Measurements from ENCODE around the gene CNTN4. TPM values are rescaled to one million over a fixed set of nuclear protein-coding genes. Genes with fewer than 3 reads are reported as not detected.

Gene CNTN4
- total RNA-seq, 1 donor from 2014 or later: 11.0 TPM

DNA sequence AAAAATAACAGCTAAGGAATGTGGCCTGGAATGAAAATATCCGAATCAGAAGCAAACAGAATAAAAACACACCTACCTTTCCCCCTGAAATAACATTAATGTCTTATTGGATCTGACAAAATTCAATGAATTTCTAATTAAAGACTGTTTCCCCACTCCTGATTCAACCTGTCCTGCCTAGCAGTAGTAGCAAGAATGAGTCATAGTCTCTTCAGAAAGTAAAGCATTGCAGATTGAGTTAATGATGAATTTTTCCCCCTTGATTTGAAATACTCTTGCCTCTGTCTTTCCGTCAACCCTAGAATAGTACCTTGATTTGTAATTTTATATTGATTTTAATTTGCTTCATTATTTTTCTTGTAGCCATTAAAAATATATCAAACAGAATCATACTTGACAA is 212.4 kb downstream of the CNTN4 start:
- Histone ChIP-seq H3K4me1 (ENCODE audit: control insufficient read depth in 3 of 3, insufficient read depth in 3 of 3, low read length in 3 of 3) (no peaks in the 10 kb centered on the region), H3K9ac (ENCODE audit: low read depth in 1 of 3, low read length in 3 of 3) (no peak overlapping the region), H3K27ac (ENCODE audit: low read depth, low read length) (no peak overlapping the region), H3K4me3 (ENCODE audit: low read length in 3 of 3) (no peak overlapping the region), H3K9me3 (ENCODE audit: control insufficient read depth in 3 of 3, low read length in 3 of 3) (no peaks in the 10 kb centered on the region), H3K36me3 (ENCODE audit: control insufficient read depth in 3 of 3, insufficient read depth in 3 of 3, low read length in 3 of 3) (no peaks in the 10 kb centered on the region), H3K27me3 (ENCODE audit: control insufficient read depth in 3 of 3, insufficient read depth in 3 of 3, low read length in 3 of 3) (no peaks in the 10 kb centered on the region)

GRCh38 chr3:2317521-2317920 is 218.9 kb downstream of the CNTN4 start:
- Histone ChIP-seq H3K27ac (ENCODE audit: low read depth, low read length) (no peak overlapping the region), H3K4me3 (ENCODE audit: low read length in 3 of 3) (no peak overlapping the region), H3K9ac (ENCODE audit: low read depth in 1 of 3, low read length in 3 of 3) (no peak overlapping the region), H3K36me3 (ENCODE audit: control insufficient read depth in 3 of 3, insufficient read depth in 3 of 3, low read length in 3 of 3) (no peaks in the 10 kb centered on the region), H3K9me3 (ENCODE audit: control insufficient read depth in 3 of 3, low read length in 3 of 3) (no peaks in the 10 kb centered on the region), H3K4me1 (ENCODE audit: control insufficient read depth in 3 of 3, insufficient read depth in 3 of 3, low read length in 3 of 3) (no peaks in the 10 kb centered on the region), H3K27me3 (ENCODE audit: control insufficient read depth in 3 of 3, insufficient read depth in 3 of 3, low read length in 3 of 3) (no peaks in the 10 kb centered on the region)

DNA sequence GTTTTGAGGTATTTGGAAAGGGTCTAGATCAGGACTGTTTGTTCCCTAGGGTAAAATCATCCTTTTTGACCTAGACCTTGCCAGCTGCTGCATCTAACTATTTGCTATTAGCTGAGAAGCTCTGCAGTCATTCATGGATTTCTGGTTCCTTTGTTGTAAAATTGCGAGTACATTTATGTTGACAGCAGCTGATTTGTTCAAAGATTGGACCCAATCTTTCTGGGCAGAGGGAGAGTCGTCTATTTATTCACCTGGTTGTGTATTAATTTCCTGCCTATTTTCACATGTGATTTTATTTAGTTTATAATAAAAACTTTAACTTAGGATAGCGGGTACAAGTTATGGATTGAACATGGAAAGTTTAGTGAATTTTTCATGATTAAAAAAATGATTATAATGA is 236.3 kb downstream of the CNTN4 start:
- no peak overlapping the region for H3K9ac ChIP-seq (ENCODE audit: low read depth in 1 of 3, low read length in 3 of 3)
- H3K4me3 ChIP-seq (ENCODE audit: low read length in 3 of 3): no peak overlapping the region
- H3K4me1 ChIP-seq (ENCODE audit: control insufficient read depth in 3 of 3, insufficient read depth in 3 of 3, low read length in 3 of 3): no peaks in the 10 kb centered on the region
- no peaks in the 10 kb centered on the region for H3K9me3 ChIP-seq (ENCODE audit: control insufficient read depth in 3 of 3, low read length in 3 of 3)
- no peaks in the 10 kb centered on the region for H3K36me3 ChIP-seq (ENCODE audit: control insufficient read depth in 3 of 3, insufficient read depth in 3 of 3, low read length in 3 of 3)
- no peaks in the 10 kb centered on the region for H3K27me3 ChIP-seq (ENCODE audit: control insufficient read depth in 3 of 3, insufficient read depth in 3 of 3, low read length in 3 of 3)
- no peak overlapping the region for H3K27ac ChIP-seq (ENCODE audit: low read depth, low read length)

DNA sequence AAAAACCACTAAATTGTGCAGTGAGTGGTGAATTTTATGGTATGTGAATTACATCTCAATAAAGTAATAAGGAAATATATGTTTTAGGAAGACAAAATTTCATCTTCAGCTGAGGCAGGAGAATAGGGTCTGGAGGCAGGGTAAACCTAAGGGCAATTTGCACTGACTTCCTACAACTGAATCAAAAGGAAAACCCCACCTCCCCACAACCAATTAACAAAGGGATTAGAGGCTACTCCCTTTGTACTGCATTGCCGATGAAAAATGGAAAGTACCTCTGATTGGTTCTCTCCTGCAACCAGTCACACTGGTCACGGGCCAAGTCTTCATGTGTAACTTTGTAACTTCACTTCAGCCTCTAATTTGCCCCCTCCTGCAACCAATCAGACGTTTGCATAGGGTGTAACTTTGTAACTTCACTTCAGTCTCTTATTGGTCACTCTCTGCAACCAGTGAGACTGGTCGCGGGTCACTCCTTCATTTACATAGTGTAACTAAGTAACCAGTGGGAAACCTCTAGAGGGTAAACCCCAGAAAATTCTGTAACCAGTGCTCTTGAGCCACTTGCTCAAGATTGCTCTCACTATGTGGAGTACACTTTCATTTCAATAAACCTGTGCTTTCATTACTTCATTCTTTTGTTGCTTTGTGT is 244.5 kb downstream of the CNTN4 start:
- H3K4me3 ChIP-seq (ENCODE audit: low read length in 3 of 3): no peak overlapping the region
- H3K27me3 ChIP-seq (ENCODE audit: control insufficient read depth in 3 of 3, insufficient read depth in 3 of 3, low read length in 3 of 3): no peaks in the 10 kb centered on the region
- no peak overlapping the region for H3K9ac ChIP-seq (ENCODE audit: low read depth in 1 of 3, low read length in 3 of 3)
- no peaks in the 10 kb centered on the region for H3K36me3 ChIP-seq (ENCODE audit: control insufficient read depth in 3 of 3, insufficient read depth in 3 of 3, low read length in 3 of 3)
- no peaks in the 10 kb centered on the region for H3K9me3 ChIP-seq (ENCODE audit: control insufficient read depth in 3 of 3, low read length in 3 of 3)
- H3K27ac ChIP-seq (ENCODE audit: low read depth, low read length): no peak overlapping the region
- H3K4me1 ChIP-seq (ENCODE audit: control insufficient read depth in 3 of 3, insufficient read depth in 3 of 3, low read length in 3 of 3): no peaks in the 10 kb centered on the region

GRCh38 chr3:2352134-2352762 is 253.6 kb downstream of the CNTN4 start:
- no peaks in the 10 kb centered on the region for H3K27me3 ChIP-seq (ENCODE audit: control insufficient read depth in 3 of 3, insufficient read depth in 3 of 3, low read length in 3 of 3)
- no peak overlapping the region for H3K4me3 ChIP-seq (ENCODE audit: low read length in 3 of 3)
- H3K9me3 ChIP-seq (ENCODE audit: control insufficient read depth in 3 of 3, low read length in 3 of 3): no peaks in the 10 kb centered on the region
- H3K27ac ChIP-seq (ENCODE audit: low read depth, low read length): no peak overlapping the region
- no peaks in the 10 kb centered on the region for H3K4me1 ChIP-seq (ENCODE audit: control insufficient read depth in 3 of 3, insufficient read depth in 3 of 3, low read length in 3 of 3)
- H3K9ac ChIP-seq (ENCODE audit: low read depth in 1 of 3, low read length in 3 of 3): no peak overlapping the region
- H3K36me3 ChIP-seq (ENCODE audit: control insufficient read depth in 3 of 3, insufficient read depth in 3 of 3, low read length in 3 of 3): no peaks in the 10 kb centered on the region

GRCh38 chr3:2354702-2355101 is 256.0 kb downstream of the CNTN4 start:
- no peaks in the 10 kb centered on the region for H3K4me1 ChIP-seq (ENCODE audit: control insufficient read depth in 3 of 3, insufficient read depth in 3 of 3, low read length in 3 of 3)
- no peak overlapping the region for H3K27ac ChIP-seq (ENCODE audit: low read depth, low read length)
- no peaks in the 10 kb centered on the region for H3K9me3 ChIP-seq (ENCODE audit: control insufficient read depth in 3 of 3, low read length in 3 of 3)
- H3K36me3 ChIP-seq (ENCODE audit: control insufficient read depth in 3 of 3, insufficient read depth in 3 of 3, low read length in 3 of 3): no peaks in the 10 kb centered on the region
- H3K9ac ChIP-seq (ENCODE audit: low read depth in 1 of 3, low read length in 3 of 3): no peak overlapping the region
- H3K27me3 ChIP-seq (ENCODE audit: control insufficient read depth in 3 of 3, insufficient read depth in 3 of 3, low read length in 3 of 3): no peaks in the 10 kb centered on the region
- H3K4me3 ChIP-seq (ENCODE audit: low read length in 3 of 3): no peak overlapping the region

DNA sequence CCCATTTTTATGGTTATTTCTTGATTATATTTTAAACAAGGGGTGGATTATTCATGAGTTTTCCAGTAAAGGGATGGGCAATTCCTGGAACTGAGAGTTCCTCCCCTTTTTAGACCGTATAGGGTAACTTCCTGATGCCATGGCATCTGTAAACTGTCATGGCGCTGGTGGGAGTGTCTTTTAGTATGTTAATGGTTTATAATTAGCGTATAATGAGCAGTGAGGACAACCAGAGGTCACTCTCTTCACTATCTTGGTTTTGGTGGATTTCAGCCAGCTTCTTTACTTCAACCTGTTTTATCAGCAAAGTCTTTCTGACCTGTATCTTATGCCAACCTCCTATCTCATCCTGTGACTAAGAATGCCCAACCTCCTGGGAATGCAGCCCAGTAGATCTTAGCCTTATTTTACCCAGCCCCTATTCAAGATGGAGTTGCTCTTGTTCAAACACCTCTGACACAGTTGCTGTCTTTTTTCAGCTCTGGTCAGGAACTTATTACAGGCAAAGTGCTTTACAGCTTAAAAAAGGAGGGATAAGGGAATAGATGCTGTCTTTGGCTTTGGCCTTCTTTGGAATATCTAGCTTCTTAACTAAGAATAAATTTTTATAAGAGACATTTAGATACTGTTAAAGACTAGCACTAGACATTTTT is 257.8 kb downstream of the CNTN4 start:
- Histone ChIP-seq H3K27ac (ENCODE audit: low read depth, low read length) (no peak overlapping the region), H3K4me1 (ENCODE audit: control insufficient read depth in 3 of 3, insufficient read depth in 3 of 3, low read length in 3 of 3) (no peaks in the 10 kb centered on the region), H3K36me3 (ENCODE audit: control insufficient read depth in 3 of 3, insufficient read depth in 3 of 3, low read length in 3 of 3) (no peaks in the 10 kb centered on the region), H3K9ac (ENCODE audit: low read depth in 1 of 3, low read length in 3 of 3) (no peak overlapping the region), H3K4me3 (ENCODE audit: low read length in 3 of 3) (no peak overlapping the region), H3K27me3 (ENCODE audit: control insufficient read depth in 3 of 3, insufficient read depth in 3 of 3, low read length in 3 of 3) (no peaks in the 10 kb centered on the region), H3K9me3 (ENCODE audit: control insufficient read depth in 3 of 3, low read length in 3 of 3) (no peaks in the 10 kb centered on the region)

- H3K4me1 ChIP-seq (ENCODE audit: control insufficient read depth in 3 of 3, insufficient read depth in 3 of 3, low read length in 3 of 3): no peaks in the 10 kb centered on the region
- H3K27ac ChIP-seq (ENCODE audit: low read depth, low read length): no peak overlapping the region
- H3K4me3 ChIP-seq (ENCODE audit: low read length in 3 of 3): no peak overlapping the region
- H3K36me3 ChIP-seq (ENCODE audit: control insufficient read depth in 3 of 3, insufficient read depth in 3 of 3, low read length in 3 of 3): no peaks in the 10 kb centered on the region
- no peak overlapping the region for H3K9ac ChIP-seq (ENCODE audit: low read depth in 1 of 3, low read length in 3 of 3)
- H3K9me3 ChIP-seq (ENCODE audit: control insufficient read depth in 3 of 3, low read length in 3 of 3): no peaks in the 10 kb centered on the region
- no peaks in the 10 kb centered on the region for H3K27me3 ChIP-seq (ENCODE audit: control insufficient read depth in 3 of 3, insufficient read depth in 3 of 3, low read length in 3 of 3)
Measured at GRCh38 chr3:2360815-2361214, 262.1 kb downstream of the CNTN4 start.

GRCh38 chr3:2362122-2362521 is 263.5 kb downstream of the CNTN4 start:
- Histone ChIP-seq H3K4me1 (ENCODE audit: control insufficient read depth in 3 of 3, insufficient read depth in 3 of 3, low read length in 3 of 3) (no peaks in the 10 kb centered on the region), H3K27ac (ENCODE audit: low read depth, low read length) (no peak overlapping the region), H3K36me3 (ENCODE audit: control insufficient read depth in 3 of 3, insufficient read depth in 3 of 3, low read length in 3 of 3) (no peaks in the 10 kb centered on the region), H3K9ac (ENCODE audit: low read depth in 1 of 3, low read length in 3 of 3) (no peak overlapping the region), H3K27me3 (ENCODE audit: control insufficient read depth in 3 of 3, insufficient read depth in 3 of 3, low read length in 3 of 3) (no peaks in the 10 kb centered on the region), H3K4me3 (ENCODE audit: low read length in 3 of 3) (no peak overlapping the region), H3K9me3 (ENCODE audit: control insufficient read depth in 3 of 3, low read length in 3 of 3) (no peaks in the 10 kb centered on the region)

GRCh38 chr3:2363854-2364253 is 265.2 kb downstream of the CNTN4 start:
- Histone ChIP-seq H3K4me1 (ENCODE audit: control insufficient read depth in 3 of 3, insufficient read depth in 3 of 3, low read length in 3 of 3) (no peaks in the 10 kb centered on the region), H3K27ac (ENCODE audit: low read depth, low read length) (no peak overlapping the region), H3K36me3 (ENCODE audit: control insufficient read depth in 3 of 3, insufficient read depth in 3 of 3, low read length in 3 of 3) (no peaks in the 10 kb centered on the region), H3K4me3 (ENCODE audit: low read length in 3 of 3) (no peak overlapping the region), H3K9me3 (ENCODE audit: control insufficient read depth in 3 of 3, low read length in 3 of 3) (no peaks in the 10 kb centered on the region), H3K9ac (ENCODE audit: low read depth in 1 of 3, low read length in 3 of 3) (no peak overlapping the region), H3K27me3 (ENCODE audit: control insufficient read depth in 3 of 3, insufficient read depth in 3 of 3, low read length in 3 of 3) (no peaks in the 10 kb centered on the region)

All from skeletal muscle tissue (tissue), 4 donors.